T-cell (primary cell): ENCODE measurements around the gene ZRANB3. TPM values are rescaled to one million over a fixed set of nuclear protein-coding genes. Genes with fewer than 3 reads are reported as not detected.
"Not testable (repeated sequence)": the region's sequence is repeated elsewhere in the genome, so short reads cannot be mapped to it uniquely, and the experiment has no call there.

Experiments
- ATAC-seq, 4 experiments: fragments of 200-7000 bp in 3 of 4; fragments of 150-1000 bp in 1 of 4; cut with Tn5 transposase; replicated peaks in 1 of 4; 1 replicate in 3 of 4; 2 replicates in 1 of 4; pipeline ENCODE4 v1.10.0; 2021; ENCODE audit warnings: moderate library complexity in 3 of 4, mild to moderate bottlenecking in 2 of 4, moderate number of reproducible peaks in 1 of 4
- CTCF ChIA-PET, 2 donors: fragments of 300-600 bp; sonication (Branson Sonifier 250); formaldehyde crosslinking; loops; one replicate each; lab custom pipeline; 2022; ENCODE audit warnings: antibody characterized with exemption in 2 of 2; lab: Charles Lee
- POLR2A ChIA-PET, 2 donors: fragments of 300-600 bp; sonication (Branson Sonifier 250); formaldehyde crosslinking; loops; one replicate each; lab custom pipeline; 2022; ENCODE audit warnings: antibody characterized with exemption in 2 of 2; lab: Charles Lee
- DNase-seq, 35 experiments: peaks; one replicate each; pipeline versions ENCODE4 v3.0.0 to v3.0.0-alpha.2; 2013 to 2023
- H3K27ac ChIP-seq: one replicate; pipeline ENCODE4 v1.5.1; 2013; ENCODE audit warnings: low read length
- H3K27me3 ChIP-seq, 2 experiments: replicated peaks in 1 of 2; 1 replicate in 1 of 2; 2 replicates in 1 of 2; pipeline versions ENCODE4 v1.6.1 to v1.7.0; 2013; ENCODE audit warnings: low read length in 1 of 2, mixed read lengths in 1 of 2; ENCODE audit not compliant: control insufficient read depth in 2 of 2, insufficient read depth in 2 of 2; ENCODE audit errors: extremely low read depth in 1 of 2
- H3K36me3 ChIP-seq, 2 donors: 1 replicate in 1 of 2; 2 replicates in 1 of 2; pipeline versions ENCODE4 v1.6.1 to v1.7.0; 2013; ENCODE audit warnings: low read length in 1 of 2; ENCODE audit not compliant: control insufficient read depth in 2 of 2, insufficient read depth in 1 of 2; ENCODE audit errors: extremely low read depth in 1 of 2
- H3K4me1 ChIP-seq, 2 experiments: 1 replicate in 1 of 2; 2 replicates in 1 of 2; pipeline versions ENCODE4 v1.6.1 to v1.7.0; 2013; ENCODE audit warnings: low read length in 2 of 2, mixed read lengths in 1 of 2; ENCODE audit not compliant: insufficient read depth in 2 of 2, control insufficient read depth in 1 of 2; ENCODE audit errors: extremely low read depth in 1 of 2
- H3K4me3 ChIP-seq, 2 donors: 1 replicate in 1 of 2; 2 replicates in 1 of 2; pipeline versions ENCODE4 v1.5.1 to v1.7.0; 2013; ENCODE audit warnings: mild to moderate bottlenecking in 2 of 2, low read length in 1 of 2, moderate library complexity in 1 of 2; ENCODE audit not compliant: control insufficient read depth in 1 of 2; ENCODE audit errors: extremely low read depth in 1 of 2
- H3K9me3 ChIP-seq: 2 replicates; pipeline ENCODE4 v1.7.0; 2013
- H3K27ac Mint-ChIP-seq, 2 donors: one replicate each; pipeline ENCODE4 v1.8.0; 2020 to 2021; ENCODE audit warnings: mild to moderate bottlenecking in 2 of 2, mixed read lengths in 2 of 2
- H3K27me3 Mint-ChIP-seq, 2 donors: one replicate each; pipeline ENCODE4 v1.8.0; 2021 to 2022; ENCODE audit warnings: mixed read lengths in 2 of 2
- H3K36me3 Mint-ChIP-seq: one replicate; pipeline ENCODE4 v1.8.0; 2021; ENCODE audit warnings: mixed read lengths
- H3K4me1 Mint-ChIP-seq, 3 donors: one replicate each; pipeline ENCODE4 v1.8.0; 2020 to 2022; ENCODE audit warnings: mixed read lengths in 3 of 3, mild to moderate bottlenecking in 1 of 3
- H3K4me3 Mint-ChIP-seq, 3 donors: one replicate each; pipeline ENCODE4 v1.8.0; 2020 to 2022; ENCODE audit warnings: mild to moderate bottlenecking in 3 of 3, mixed read lengths in 3 of 3, moderate library complexity in 3 of 3
- H3K9me3 Mint-ChIP-seq, 3 donors: one replicate each; pipeline ENCODE4 v1.8.0; 2020 to 2022; ENCODE audit warnings: mixed read lengths in 3 of 3
- WGBS: methylation state at CpG from one replicate; pipeline ENCODE4 v1.1.5; 2013; ENCODE audit warnings: missing lambda C conversion rate; ENCODE audit not compliant: insufficient coverage; 5-methylcytosine and 5-hydroxymethylcytosine counted together
- total RNA-seq, 35 experiments: library from RNA in 6 of 35; stranded (reverse) in 6 of 35; fragments of 120-200 nt in 1 of 35; gene quantifications; one replicate each; pipeline versions ENCODE4 v1.2.1 to v1.2.4 and lab custom pipeline; 2013 to 2026

ZRANB3 gene
- total RNA-seq, 5 donors from 2014 or later (not counting 1 experiment from before 2014, with no cell fraction given), result 3.3 to 8.6 (median 5.3) TPM

DNA sequence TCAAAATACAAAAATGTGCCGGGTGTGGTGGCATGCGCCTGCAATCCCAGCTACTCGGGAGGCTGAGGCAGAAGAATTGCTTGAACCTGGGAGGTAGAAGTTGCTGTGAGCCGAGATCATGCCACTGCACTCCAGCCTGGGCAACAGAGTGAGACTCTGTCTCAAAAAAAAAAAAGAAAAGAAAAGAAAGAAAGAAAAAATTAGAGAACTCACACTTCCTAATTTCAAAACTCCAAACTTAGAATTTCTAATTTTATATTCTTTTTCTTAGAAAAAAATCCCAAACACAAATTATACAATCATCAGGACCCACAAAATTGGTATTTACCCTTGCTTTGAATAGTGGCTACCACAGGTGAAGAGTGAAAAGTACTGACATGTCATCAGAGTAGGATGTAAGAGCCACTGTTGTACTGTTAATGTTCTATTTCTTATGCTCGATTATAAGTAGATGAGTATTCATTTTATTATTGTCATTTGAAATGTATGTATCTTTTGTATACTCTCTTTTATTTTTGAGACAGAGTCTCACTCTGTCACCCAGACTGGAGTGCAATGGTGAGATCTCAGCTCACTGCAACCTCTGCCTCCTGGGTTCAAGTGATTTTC is 182.8 kb downstream of the ZRANB3 start:
- H3K4me1 ChIP-seq, H3K4me1 Mint-ChIP-seq, H3K27ac Mint-ChIP-seq, H3K27me3 ChIP-seq, H3K27ac ChIP-seq, POLR2A ChIA-PET, H3K4me3 ChIP-seq, H3K36me3 ChIP-seq, DNase-seq, CTCF ChIA-PET, ATAC-seq, H3K27me3 Mint-ChIP-seq, H3K4me3 Mint-ChIP-seq, H3K9me3 ChIP-seq: not testable (repeated sequence)
- Mint-ChIP-seq H3K9me3 (peaks cover 5 to 29% (median 17%) of the 10 kb centered on the region in 3 donors), H3K36me3 (peaks cover 44% of the 10 kb centered on the region)
- no CpG with 5 or more reads among the region's 5 CpGs for WGBS

DNA sequence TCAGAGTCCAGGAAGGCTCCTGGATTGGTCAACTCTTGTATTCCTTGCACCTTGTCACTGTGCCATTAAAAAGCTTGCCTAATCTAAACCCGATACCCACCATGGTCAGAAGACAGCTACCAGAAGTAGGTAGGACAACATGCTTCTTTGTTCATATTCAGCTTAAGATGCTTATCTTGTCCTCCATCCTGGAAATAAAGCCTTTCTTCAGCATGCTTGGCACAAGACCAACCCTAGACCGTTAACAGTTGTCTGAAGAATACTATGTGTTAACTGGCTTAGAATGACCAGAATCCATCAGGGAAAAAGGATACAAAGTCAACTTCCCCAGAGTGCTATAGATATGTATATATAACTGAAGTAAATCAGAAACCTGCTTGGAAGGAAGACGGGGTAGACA is 193.9 kb downstream of the ZRANB3 start:
- WGBS, result 100% methylated on average over 1 of the region's 3 CpGs
- Histone ChIP-seq H3K27me3 (no peaks in the 10 kb centered on the region), H3K27ac (no peak overlapping the region), H3K4me1 (no peaks in the 10 kb centered on the region), H3K36me3 (no peaks in the 10 kb centered on the region), H3K9me3 (no peaks in the 10 kb centered on the region), H3K4me3 (no peak overlapping the region)
- POLR2A ChIA-PET, result no interaction called here
- peaks cover 17 to 26% (median 20%) of the 10 kb centered on the region in 3 donors for H3K9me3 Mint-ChIP-seq
- H3K27me3 Mint-ChIP-seq, result no peaks in the 10 kb centered on the region
- no peak for ATAC-seq
- peaks cover 20% of the 10 kb centered on the region for H3K36me3 Mint-ChIP-seq
- H3K4me1 Mint-ChIP-seq, result no peaks in the 10 kb centered on the region
- H3K4me3 Mint-ChIP-seq, result no peak overlapping the region
- DNase-seq, result no peak
- no peak overlapping the region for H3K27ac Mint-ChIP-seq
- CTCF ChIA-PET, result no interaction called here

DNA sequence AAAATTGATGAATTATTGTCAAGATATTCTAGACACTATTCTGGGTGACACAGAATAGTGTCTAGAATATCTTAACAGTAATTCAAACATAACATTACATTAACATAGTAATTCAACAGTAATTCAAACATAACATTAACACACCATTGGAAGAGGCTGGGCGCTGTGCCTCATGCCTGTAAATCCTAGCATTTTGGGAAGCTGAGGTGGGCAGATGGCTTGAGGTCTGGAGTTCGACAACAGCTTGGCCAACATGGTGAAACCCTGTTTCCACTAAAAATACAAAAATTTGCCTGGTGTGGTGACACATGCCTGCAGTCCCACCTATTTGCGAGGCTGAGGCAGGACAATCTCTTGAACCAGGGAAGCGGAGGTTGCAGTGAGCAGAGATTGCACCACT is 195.8 kb downstream of the ZRANB3 start:
- ChIA-PET POLR2A (no interaction called here), CTCF (no interaction called here)
- Histone ChIP-seq H3K4me3 (no peak overlapping the region), H3K27ac (no peak overlapping the region), H3K4me1 (no peaks in the 10 kb centered on the region), H3K9me3 (no peaks in the 10 kb centered on the region), H3K27me3 (no peaks in the 10 kb centered on the region), H3K36me3 (no peaks in the 10 kb centered on the region)
- ATAC-seq (no peak), DNase-seq (no peak)
- no peak overlapping the region for H3K27ac Mint-ChIP-seq
- WGBS, result 100% methylated on average over 2 of the region's 4 CpGs
- H3K9me3 Mint-ChIP-seq, result peaks cover 22 to 33% (median 24%) of the 10 kb centered on the region in 3 donors
- H3K36me3 Mint-ChIP-seq, result peaks cover 19% of the 10 kb centered on the region
- H3K4me3 Mint-ChIP-seq, result no peak overlapping the region
- no peaks in the 10 kb centered on the region for H3K4me1 Mint-ChIP-seq
- H3K27me3 Mint-ChIP-seq, result no peaks in the 10 kb centered on the region

DNA sequence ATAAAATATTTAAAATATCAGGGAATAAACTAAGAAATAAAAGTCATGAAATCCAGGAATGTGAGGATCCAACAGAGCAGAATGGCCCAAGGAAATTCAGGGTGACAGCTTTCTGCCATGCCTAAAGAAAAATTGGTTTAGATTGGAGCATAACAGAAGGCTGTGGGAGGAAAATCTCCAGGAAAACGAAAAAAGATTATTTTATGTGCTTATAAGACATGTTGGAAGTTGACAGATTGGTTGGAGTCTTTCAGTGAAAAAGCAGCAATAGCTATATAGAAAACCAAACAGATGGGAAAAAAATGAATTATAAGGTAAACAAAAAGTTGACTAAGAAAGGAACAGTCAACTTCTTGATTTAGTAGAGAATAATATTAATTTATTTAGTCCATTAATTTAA is 203.9 kb downstream of the ZRANB3 start:
- H3K27me3 ChIP-seq, result no peaks in the 10 kb centered on the region
- peaks cover 24 to 39% (median 31%) of the 10 kb centered on the region in 3 donors for H3K9me3 Mint-ChIP-seq
- no peaks in the 10 kb centered on the region for H3K9me3 ChIP-seq
- CTCF ChIA-PET, result no interaction called here
- no peak for ATAC-seq
- H3K36me3 Mint-ChIP-seq, result peaks cover 7% of the 10 kb centered on the region
- H3K27ac Mint-ChIP-seq, result no peak overlapping the region
- WGBS, result no CpG with 5 or more reads among the region's 1 CpG
- no peak overlapping the region for H3K4me3 ChIP-seq
- H3K4me3 Mint-ChIP-seq, result no peak overlapping the region
- H3K27ac ChIP-seq, result no peak overlapping the region
- no peaks in the 10 kb centered on the region for H3K4me1 Mint-ChIP-seq
- DNase-seq, result no peak
- no peaks in the 10 kb centered on the region for H3K36me3 ChIP-seq
- POLR2A ChIA-PET, result no interaction called here
- H3K27me3 Mint-ChIP-seq, result no peaks in the 10 kb centered on the region
- no peaks in the 10 kb centered on the region for H3K4me1 ChIP-seq

DNA sequence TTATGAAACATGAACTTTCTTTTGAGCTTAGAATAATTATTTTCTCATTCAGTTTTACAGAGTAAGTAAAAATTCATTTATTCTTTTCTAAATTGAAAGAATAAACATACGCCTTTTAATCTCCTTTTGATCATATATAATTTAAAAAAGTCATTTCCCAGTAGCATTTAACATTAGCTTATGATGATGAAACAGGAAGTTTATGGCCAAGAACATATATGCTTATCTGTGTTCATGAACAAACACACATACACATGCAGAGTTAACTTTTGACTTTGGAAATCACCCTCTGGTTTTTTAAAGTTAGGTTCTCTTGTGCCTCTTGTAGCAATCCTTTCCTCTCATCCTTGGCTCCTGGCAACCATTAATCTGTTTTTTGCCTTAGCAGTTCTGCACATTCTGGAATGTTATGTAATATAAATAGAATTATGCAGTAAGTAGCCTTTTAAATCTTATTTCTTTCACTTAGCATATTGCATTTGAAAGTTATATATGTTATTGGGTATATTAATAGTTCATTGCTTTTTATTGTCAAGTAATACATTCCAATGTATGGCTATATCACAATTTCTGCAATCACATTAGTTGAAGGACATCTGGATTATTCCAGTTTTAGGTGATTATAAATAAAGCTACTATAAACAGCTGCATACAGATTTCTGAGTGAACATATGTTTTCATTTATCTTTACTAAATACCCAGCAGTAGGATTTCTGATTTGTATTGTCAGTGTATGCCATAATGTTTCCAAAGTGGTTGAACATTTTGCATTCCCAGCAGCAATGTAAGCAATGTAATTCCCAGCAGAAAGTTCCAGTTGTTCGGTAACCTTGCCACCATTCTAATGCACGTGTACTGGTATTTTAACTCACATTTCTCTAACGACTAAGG is 210.3 kb downstream of the ZRANB3 start:
- no peaks in the 10 kb centered on the region for H3K9me3 ChIP-seq
- no peaks in the 10 kb centered on the region for H3K27me3 ChIP-seq
- ChIA-PET CTCF (interaction anchor here in 1 of 2 donors (0.6 kb wide), 1 partner anchor 12 kb away, joined by 3 read pairs; no protein-coding TSS in a partner anchor), POLR2A (no interaction called here)
- H3K4me3 ChIP-seq, result no peak overlapping the region
- H3K27me3 Mint-ChIP-seq, result no peaks in the 10 kb centered on the region
- no peaks in the 10 kb centered on the region for H3K36me3 ChIP-seq
- H3K9me3 Mint-ChIP-seq, result peaks cover 4 to 7% (median 6%) of the 10 kb centered on the region in 3 donors
- H3K36me3 Mint-ChIP-seq, result no peaks in the 10 kb centered on the region
- H3K27ac ChIP-seq, result no peak overlapping the region
- ATAC-seq, result no peak
- no peak overlapping the region for H3K4me3 Mint-ChIP-seq
- WGBS, result 83% methylated on average over 1 of the region's 4 CpGs
- no peaks in the 10 kb centered on the region for H3K4me1 ChIP-seq
- DNase-seq, result no peak
- no peaks in the 10 kb centered on the region for H3K4me1 Mint-ChIP-seq
- H3K27ac Mint-ChIP-seq, result no peak overlapping the region

DNA sequence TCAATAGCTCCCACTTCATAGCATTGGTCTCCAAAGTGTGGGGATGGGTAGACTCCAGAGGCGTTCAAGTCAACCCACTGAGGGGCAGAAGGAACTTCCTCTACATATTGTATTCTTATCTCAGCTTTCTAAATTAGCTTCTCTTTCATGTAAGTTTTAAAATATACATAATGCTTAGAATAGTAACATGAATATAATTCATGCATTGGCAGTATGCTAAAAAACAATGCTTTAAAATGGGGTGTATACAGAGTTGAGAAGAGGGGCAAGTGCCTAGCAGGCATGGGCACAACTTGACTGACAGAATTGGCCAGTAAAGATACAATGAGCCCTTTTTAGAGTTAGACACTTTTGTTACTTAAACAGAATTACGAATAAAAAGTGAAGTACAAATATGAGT is 212.2 kb downstream of the ZRANB3 start:
- H3K36me3 ChIP-seq, result no peaks in the 10 kb centered on the region
- Mint-ChIP-seq H3K4me1 (no peaks in the 10 kb centered on the region), H3K27me3 (no peaks in the 10 kb centered on the region), H3K4me3 (no peak overlapping the region), H3K27ac (no peak overlapping the region), H3K9me3 (peaks cover 4 to 5% (median 5%) of the 10 kb centered on the region in 3 donors), H3K36me3 (no peaks in the 10 kb centered on the region)
- no peak for DNase-seq
- H3K27me3 ChIP-seq, result no peaks in the 10 kb centered on the region
- H3K4me1 ChIP-seq, result no peaks in the 10 kb centered on the region
- ChIA-PET POLR2A (no interaction called here), CTCF (no interaction called here)
- H3K9me3 ChIP-seq, result no peaks in the 10 kb centered on the region
- H3K4me3 ChIP-seq, result no peak overlapping the region
- no CpG with 5 or more reads among the region's 2 CpGs for WGBS
- ATAC-seq, result no peak
- H3K27ac ChIP-seq, result no peak overlapping the region
